Nephron (organoid): Measurements from ENCODE around the gene LMNTD1.

Experiments used
- H3K27ac Mint-ChIP-seq, 3 experiments: 2 replicates each; pipeline ENCODE4 v1.8.0; 2020; ENCODE audit warnings: mixed read lengths in 3 of 3, mild to moderate bottlenecking in 2 of 3, moderate library complexity in 1 of 3
- H3K27me3 Mint-ChIP-seq: 2 replicates; pipeline ENCODE4 v1.8.0; 2021; ENCODE audit warnings: low read depth, mild to moderate bottlenecking, moderate library complexity, mixed read lengths
- H3K36me3 Mint-ChIP-seq: 2 replicates; pipeline ENCODE4 v1.8.0; 2020; ENCODE audit warnings: low read depth, mixed read lengths
- H3K4me1 Mint-ChIP-seq: 2 replicates; pipeline ENCODE4 v1.8.0; 2020; ENCODE audit warnings: mixed read lengths
- H3K4me3 Mint-ChIP-seq, 3 experiments: 2 replicates each; pipeline ENCODE4 v1.8.0; 2020; ENCODE audit warnings: mild to moderate bottlenecking in 3 of 3, mixed read lengths in 3 of 3, moderate library complexity in 2 of 3
- H3K9me3 Mint-ChIP-seq: 2 replicates; pipeline ENCODE4 v1.8.0; 2020; ENCODE audit warnings: mixed read lengths
- CTCF ChIP-seq, 3 experiments: fragments of 200-600 bp; sonication (generic); IDR thresholded peaks; one replicate each; pipeline ENCODE4 v1.5.0; 2021; ENCODE audit warnings: antibody characterized with exemption in 3 of 3; ENCODE audit not compliant: unreplicated experiment in 3 of 3

LMNTD1 gene

GRCh38 chr12:25549120-25549519, 4.0 kb downstream of the LMNTD1 start:
- Mint-ChIP-seq H3K27me3 (no peaks in the 10 kb centered on the region), H3K27ac (no peak overlapping the region), H3K36me3 (no peaks in the 10 kb centered on the region), H3K4me3 (no peak overlapping the region), H3K9me3 (no peaks in the 10 kb centered on the region), H3K4me1 (no peaks in the 10 kb centered on the region)
- TF ChIP-seq CTCF (IDR thresholded peaks at IDR 0.05; ENCODE audit: unreplicated experiment in 3 of 3), result no peak

GRCh38 chr12:25546318-25546717, 6.8 kb downstream of the LMNTD1 start:
- no peak overlapping the region for H3K27ac Mint-ChIP-seq
- H3K4me1 Mint-ChIP-seq, result no peaks in the 10 kb centered on the region
- H3K36me3 Mint-ChIP-seq, result no peaks in the 10 kb centered on the region
- no peak overlapping the region for H3K4me3 Mint-ChIP-seq
- H3K27me3 Mint-ChIP-seq, result no peaks in the 10 kb centered on the region
- no peak for TF ChIP-seq CTCF (IDR thresholded peaks at IDR 0.05; ENCODE audit: unreplicated experiment in 3 of 3)
- peaks cover 3% of the 10 kb centered on the region for H3K9me3 Mint-ChIP-seq

- H3K9me3 Mint-ChIP-seq, result peaks cover 15% of the 10 kb centered on the region
- no peak overlapping the region for H3K27ac Mint-ChIP-seq
- no peaks in the 10 kb centered on the region for H3K27me3 Mint-ChIP-seq
- TF ChIP-seq CTCF (IDR thresholded peaks at IDR 0.05; ENCODE audit: unreplicated experiment in 3 of 3), result no peak
- no peak overlapping the region for H3K4me3 Mint-ChIP-seq
- H3K36me3 Mint-ChIP-seq, result peaks cover 4% of the 10 kb centered on the region
- H3K4me1 Mint-ChIP-seq, result no peaks in the 10 kb centered on the region
These were observed 19.9 kb downstream of the LMNTD1 start for GRCh38 chr12:25533150-25533549.

- Mint-ChIP-seq H3K9me3 (peaks cover 15% of the 10 kb centered on the region), H3K27ac (no peak overlapping the region), H3K4me3 (no peak overlapping the region), H3K36me3 (peaks cover 4% of the 10 kb centered on the region), H3K4me1 (no peaks in the 10 kb centered on the region), H3K27me3 (no peaks in the 10 kb centered on the region)
- no peak for TF ChIP-seq CTCF (IDR thresholded peaks at IDR 0.05; ENCODE audit: unreplicated experiment in 3 of 3)
These were observed 21.5 kb downstream of the LMNTD1 start for GRCh38 chr12:25531502-25532052.

- Mint-ChIP-seq H3K9me3 (peaks cover 7% of the 10 kb centered on the region), H3K4me1 (no peaks in the 10 kb centered on the region), H3K27me3 (no peaks in the 10 kb centered on the region), H3K36me3 (peaks cover 4% of the 10 kb centered on the region), H3K27ac (no peak overlapping the region), H3K4me3 (no peak overlapping the region)
- no peak for TF ChIP-seq CTCF (IDR thresholded peaks at IDR 0.05; ENCODE audit: unreplicated experiment in 3 of 3)
These were observed 23.3 kb downstream of the LMNTD1 start for GRCh38 chr12:25529738-25530137.

- no peaks in the 10 kb centered on the region for H3K36me3 Mint-ChIP-seq
These were observed 26.3 kb downstream of the LMNTD1 start for GRCh38 chr12:25526778-25527177.

More at GRCh38 chr12:25526778-25527177, 26.3 kb downstream of the LMNTD1 start:
- no peak for TF ChIP-seq CTCF (IDR thresholded peaks at IDR 0.05; ENCODE audit: unreplicated experiment in 3 of 3)
- no peaks in the 10 kb centered on the region for H3K9me3 Mint-ChIP-seq
- H3K27ac Mint-ChIP-seq, result no peak overlapping the region
- H3K4me1 Mint-ChIP-seq, result no peaks in the 10 kb centered on the region
- H3K4me3 Mint-ChIP-seq, result no peak overlapping the region
- no peaks in the 10 kb centered on the region for H3K27me3 Mint-ChIP-seq
